ENCODE measurements around the gene C17orf113. TPM values are rescaled to one million over a fixed set of nuclear protein-coding genes. Genes with fewer than 3 reads are reported as not detected.

Gene C17orf113
- total and polyA plus RNA-seq, 4 donors = 0.12 to 0.17 (median 0.14) TPM; not detected in 1

DNA sequence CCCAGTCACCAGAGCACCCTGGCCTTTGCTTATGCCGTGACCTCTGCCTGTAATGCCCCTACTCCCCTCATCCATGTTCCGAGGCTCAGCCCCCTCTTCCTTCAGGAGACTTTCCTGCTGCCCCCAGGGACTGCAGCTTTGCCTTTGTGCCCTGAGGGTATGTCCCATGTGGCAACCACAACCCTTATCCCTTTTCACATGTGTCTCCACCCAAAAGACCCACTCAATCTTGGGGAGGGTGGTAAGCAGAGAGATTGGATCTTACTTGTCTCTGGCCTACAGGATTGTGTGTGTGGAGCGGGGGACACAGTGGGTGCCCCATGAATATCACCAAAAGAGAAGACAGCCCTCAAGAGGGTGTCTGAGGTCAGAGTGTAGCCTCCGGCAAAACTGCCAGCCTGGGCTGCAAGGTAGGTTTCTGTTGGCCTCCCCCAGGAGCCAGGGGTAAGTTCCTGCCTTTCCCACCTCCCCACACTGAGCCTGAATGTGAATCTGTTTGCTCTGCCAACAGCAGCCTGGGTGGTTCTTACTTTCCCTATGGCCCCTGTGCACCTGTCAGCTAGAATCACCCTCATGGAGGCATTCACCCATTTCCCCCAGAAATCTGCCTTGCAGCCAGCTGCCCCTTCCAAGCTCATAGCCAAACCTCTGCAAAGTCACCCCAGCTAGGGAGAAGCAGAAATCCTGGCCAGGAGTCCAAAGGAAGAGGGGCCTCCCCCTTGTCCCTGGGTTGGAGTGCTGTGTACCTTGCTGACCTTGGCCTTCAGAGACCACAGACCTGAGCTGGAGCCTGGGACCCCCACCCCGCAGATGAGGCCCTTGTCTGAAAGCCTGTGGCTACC is 11.5 kb upstream of the C17orf113 start (continued):
- TF ChIP-seq CTCF (IDR thresholded peaks at IDR 0.05; ENCODE audit: low read depth, low read length, missing input control) = no peak
- TF ChIP-seq HNF4A (conservative IDR thresholded peaks at IDR 0.05) = no peak
- no peak for TF ChIP-seq RAD21 (IDR thresholded peaks at IDR 0.05)
- TF ChIP-seq SP1 (IDR thresholded peaks at IDR 0.05) = no peak
- no peak for TF ChIP-seq FOXA2 (IDR thresholded peaks at IDR 0.05)
- no peak for TF ChIP-seq ZBTB33 (IDR thresholded peaks at IDR 0.05)
- TF ChIP-seq FOXA1 (IDR thresholded peaks at IDR 0.05) = no peak

- Histone ChIP-seq H3K36me3 (ENCODE audit: control insufficient read depth in 4 of 4, insufficient read depth in 3 of 4, low read depth in 1 of 4, low read length in 3 of 4) (no peaks in the 10 kb centered on the region), H3K9ac (ENCODE audit: low read depth in 1 of 2, low read length in 2 of 2) (no peak overlapping the region), H3K4me1 (ENCODE audit: control insufficient read depth in 4 of 4, insufficient read depth in 4 of 4, low read length in 3 of 4) (no peaks in the 10 kb centered on the region), H3K9me3 (ENCODE audit: control insufficient read depth in 4 of 4, low read length in 3 of 4) (no peaks in the 10 kb centered on the region), H3K27ac (ENCODE audit: low read depth in 1 of 2, low read length in 2 of 2) (no peak overlapping the region), H3K27me3 (ENCODE audit: control insufficient read depth in 4 of 4, insufficient read depth in 4 of 4, low read length in 3 of 4) (no peaks in the 10 kb centered on the region), H3K4me3 (ENCODE audit: low read depth in 1 of 3, low read length in 3 of 3) (no peak overlapping the region)
- no peak for DNase-seq (ENCODE audit: low spot score)
- 87% methylated on average over 4 of the region's 4 CpGs for WGBS
- TF ChIP-seq, protein P1, sequence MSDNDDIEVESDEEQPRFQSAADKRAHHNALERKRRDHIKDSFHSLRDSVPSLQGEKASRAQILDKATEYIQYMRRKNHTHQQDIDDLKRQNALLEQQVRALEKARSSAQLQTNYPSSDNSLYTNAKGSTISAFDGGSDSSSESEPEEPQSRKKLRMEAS (IDR thresholded peaks at IDR 0.05) = no peak
- TF ChIP-seq ZBTB33 (IDR thresholded peaks at IDR 0.05) = no peak
- no peak for TF ChIP-seq JUND (IDR thresholded peaks at IDR 0.05)
- TF ChIP-seq EGR1 (IDR thresholded peaks at IDR 0.05; ENCODE audit: low read depth in 2 of 2) = no peak
- TF ChIP-seq FOXA1 (IDR thresholded peaks at IDR 0.05) = no peak
- TF ChIP-seq HNF4G (IDR thresholded peaks at IDR 0.05) = no peak
- TF ChIP-seq REST (IDR thresholded peaks at IDR 0.05) = no peak
- TF ChIP-seq RXRA (IDR thresholded peaks at IDR 0.05) = no peak
- TF ChIP-seq GABPA (IDR thresholded peaks at IDR 0.05 in 1 of 2, conservative IDR thresholded peaks at IDR 0.05 in 1 of 2) = no peak
- no peak for TF ChIP-seq YY1 (IDR thresholded peaks at IDR 0.05)
- TF ChIP-seq HNF4A (conservative IDR thresholded peaks at IDR 0.05) = no peak
- TF ChIP-seq NR2F2 (IDR thresholded peaks at IDR 0.05) = no peak
- no peak for TF ChIP-seq RAD21 (IDR thresholded peaks at IDR 0.05)
- no peak for TF ChIP-seq CTCF (IDR thresholded peaks at IDR 0.05; ENCODE audit: low read depth, low read length, missing input control)
- no peak for TF ChIP-seq TAF1 (conservative IDR thresholded peaks at IDR 0.05)
- TF ChIP-seq SP1 (IDR thresholded peaks at IDR 0.05) = no peak
- no peak for TF ChIP-seq FOXA2 (IDR thresholded peaks at IDR 0.05)
- TF ChIP-seq, protein P2, sequence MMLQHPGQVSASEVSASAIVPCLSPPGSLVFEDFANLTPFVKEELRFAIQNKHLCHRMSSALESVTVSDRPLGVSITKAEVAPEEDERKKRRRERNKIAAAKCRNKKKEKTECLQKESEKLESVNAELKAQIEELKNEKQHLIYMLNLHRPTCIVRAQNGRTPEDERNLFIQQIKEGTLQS (IDR thresholded peaks at IDR 0.05) = no peak
These were observed 9.8 kb upstream of the C17orf113 start for GRCh38 chr17:42060231-42060630.

All from liver (tissue), 9 donors.